ENCODE measurements around the gene BARX1. TPM values are rescaled to one million over a fixed set of nuclear protein-coding genes. Genes with fewer than 3 reads are reported as not detected.

Gene BARX1
- total and polyA plus RNA-seq, 2 donors (not counting 1 experiment from before 2014, with no cell fraction given), result not detected

GRCh38 chr9:93988056-93988455 is 32.9 kb upstream of the BARX1 start:
- Histone ChIP-seq H3K27me3 (ENCODE audit: control insufficient read depth, insufficient read depth, low read length) (no peaks in the 10 kb centered on the region), H4K20me1 (ENCODE audit: control insufficient read depth, extremely low read depth, insufficient read depth, low read length) (no peaks in the 10 kb centered on the region), H3K9ac (ENCODE audit: insufficient read depth, low read length) (no peak overlapping the region), H3K4me2 (ENCODE audit: extremely low read depth, insufficient read depth, low read length) (no peak overlapping the region), H3K4me3 (replicated peaks in 1 of 4; ENCODE audit: control extremely low read depth in 1 of 4, insufficient read depth in 1 of 4, low read depth in 3 of 4, low read length in 4 of 4) (no peak overlapping the region), H3K4me1 (ENCODE audit: control insufficient read depth, extremely low read depth, insufficient read depth, low read length) (no peaks in the 10 kb centered on the region), H3K27ac (ENCODE audit: insufficient read depth, low read length) (no peak overlapping the region), H3K79me2 (ENCODE audit: control insufficient read depth, insufficient read depth, low read length) (no peaks in the 10 kb centered on the region), H2AFZ (ENCODE audit: low read length) (no peak overlapping the region), H3K9me3 (ENCODE audit: control insufficient read depth, insufficient read depth, low read depth, low read length) (no peaks in the 10 kb centered on the region), H3K36me3 (ENCODE audit: control insufficient read depth, insufficient read depth, low read length) (no peaks in the 10 kb centered on the region)
- TF ChIP-seq EZH2 (IDR thresholded peaks at IDR 0.05; ENCODE audit: low read length, missing control alignments) (no peak), CTCF (conservative IDR thresholded peaks at IDR 0.05 in 1 of 2, IDR thresholded peaks at IDR 0.05 in 1 of 2; ENCODE audit: low read depth in 1 of 2, low read length in 2 of 2) (no peak)
- no peak for DNase-seq (ENCODE audit: low read depth in 2 of 2)

- H3K4me2 ChIP-seq (ENCODE audit: extremely low read depth, insufficient read depth, low read length), result no peak overlapping the region
- no peaks in the 10 kb centered on the region for H3K79me2 ChIP-seq (ENCODE audit: control insufficient read depth, insufficient read depth, low read length)
- H3K4me3 ChIP-seq (replicated peaks in 1 of 4; ENCODE audit: control extremely low read depth in 1 of 4, insufficient read depth in 1 of 4, low read depth in 3 of 4, low read length in 4 of 4), result no peak overlapping the region
- no peaks in the 10 kb centered on the region for H4K20me1 ChIP-seq (ENCODE audit: control insufficient read depth, extremely low read depth, insufficient read depth, low read length)
- H3K4me1 ChIP-seq (ENCODE audit: control insufficient read depth, extremely low read depth, insufficient read depth, low read length), result no peaks in the 10 kb centered on the region
- TF ChIP-seq CTCF (conservative IDR thresholded peaks at IDR 0.05 in 1 of 2, IDR thresholded peaks at IDR 0.05 in 1 of 2; ENCODE audit: low read depth in 1 of 2, low read length in 2 of 2) (no peak), EZH2 (IDR thresholded peaks at IDR 0.05; ENCODE audit: low read length, missing control alignments) (no peak)
- no peaks in the 10 kb centered on the region for H3K9me3 ChIP-seq (ENCODE audit: control insufficient read depth, insufficient read depth, low read depth, low read length)
- no peaks in the 10 kb centered on the region for H3K27me3 ChIP-seq (ENCODE audit: control insufficient read depth, insufficient read depth, low read length)
- DNase-seq (ENCODE audit: low read depth in 2 of 2), result no peak
- H3K9ac ChIP-seq (ENCODE audit: insufficient read depth, low read length), result no peak overlapping the region
- H2AFZ ChIP-seq (ENCODE audit: low read length), result no peak overlapping the region
- no peaks in the 10 kb centered on the region for H3K36me3 ChIP-seq (ENCODE audit: control insufficient read depth, insufficient read depth, low read length)
- no peak overlapping the region for H3K27ac ChIP-seq (ENCODE audit: insufficient read depth, low read length)
Observed at GRCh38 chr9:93984860-93985259, 29.7 kb upstream of the BARX1 start.

- H3K27ac ChIP-seq (ENCODE audit: insufficient read depth, low read length), result no peak overlapping the region
Observed at GRCh38 chr9:93983875-93984274, 28.7 kb upstream of the BARX1 start.

More at GRCh38 chr9:93983875-93984274, 28.7 kb upstream of the BARX1 start:
- Histone ChIP-seq H3K4me3 (replicated peaks in 1 of 4; ENCODE audit: control extremely low read depth in 1 of 4, insufficient read depth in 1 of 4, low read depth in 3 of 4, low read length in 4 of 4) (no peak overlapping the region), H3K9ac (ENCODE audit: insufficient read depth, low read length) (no peak overlapping the region), H3K36me3 (ENCODE audit: control insufficient read depth, insufficient read depth, low read length) (no peaks in the 10 kb centered on the region), H4K20me1 (ENCODE audit: control insufficient read depth, extremely low read depth, insufficient read depth, low read length) (no peaks in the 10 kb centered on the region), H3K79me2 (ENCODE audit: control insufficient read depth, insufficient read depth, low read length) (no peaks in the 10 kb centered on the region), H3K4me1 (ENCODE audit: control insufficient read depth, extremely low read depth, insufficient read depth, low read length) (no peaks in the 10 kb centered on the region), H3K9me3 (ENCODE audit: control insufficient read depth, insufficient read depth, low read depth, low read length) (no peaks in the 10 kb centered on the region), H2AFZ (ENCODE audit: low read length) (no peak overlapping the region), H3K27me3 (ENCODE audit: control insufficient read depth, insufficient read depth, low read length) (no peaks in the 10 kb centered on the region), H3K4me2 (ENCODE audit: extremely low read depth, insufficient read depth, low read length) (no peak overlapping the region)
- TF ChIP-seq CTCF (conservative IDR thresholded peaks at IDR 0.05 in 1 of 2, IDR thresholded peaks at IDR 0.05 in 1 of 2; ENCODE audit: low read depth in 1 of 2, low read length in 2 of 2) (no peak), EZH2 (IDR thresholded peaks at IDR 0.05; ENCODE audit: low read length, missing control alignments) (no peak)
- DNase-seq (ENCODE audit: low read depth in 2 of 2), result no peak

Measured in fibroblast of lung (primary cell).